GM06990 (cell line): Measurements from ENCODE around the gene MEGF11.

Experiments used
- DNase-seq: peaks from one replicate; pipeline ENCODE4 v3.0.0-alpha.2; 2011; ENCODE audit not compliant: insufficient read length; ENCODE audit errors: extremely low read depth
- H3K27me3 ChIP-seq: replicated peaks from 2 replicates; pipeline ENCODE4 v1.6.0; 2011; ENCODE audit warnings: low read length; ENCODE audit not compliant: control insufficient read depth, insufficient read depth
- H3K36me3 ChIP-seq: 2 replicates; pipeline ENCODE4 v1.5.1; 2011; ENCODE audit warnings: low read length; ENCODE audit not compliant: control insufficient read depth, insufficient read depth
- H3K4me3 ChIP-seq: replicated peaks from 2 replicates; pipeline ENCODE4 v1.5.1; 2011; ENCODE audit warnings: low read depth, mild to moderate bottlenecking, control low read depth, low read length
- CTCF ChIP-seq: IDR thresholded peaks from 2 replicates; pipeline ENCODE4 v1.5.1; 2011; ENCODE audit warnings: low read length, control low read depth, mild to moderate bottlenecking, inconsistent platforms; ENCODE audit not compliant: insufficient read depth, poor library complexity, severe bottlenecking

MEGF11 gene

GRCh38 chr15:66075947-66076346, 177.6 kb downstream of the MEGF11 start:
- Histone ChIP-seq H3K27me3 (no peaks in the 10 kb centered on the region; the same call in none of the 2 replicates), H3K36me3 (no peaks in the 10 kb centered on the region), H3K4me3 (no peak overlapping the region)
- DNase-seq = no peak
- TF ChIP-seq CTCF = no peak

- TF ChIP-seq CTCF = no peak
- no peak for DNase-seq
- H3K4me3 ChIP-seq = no peak overlapping the region
- no peaks in the 10 kb centered on the region; the same call in 1 of the 2 replicates for H3K27me3 ChIP-seq
- H3K36me3 ChIP-seq = no peaks in the 10 kb centered on the region
These were observed 180.8 kb downstream of the MEGF11 start for GRCh38 chr15:66072616-66073361.

- no peak for TF ChIP-seq CTCF
- Histone ChIP-seq H3K36me3 (no peaks in the 10 kb centered on the region), H3K27me3 (no peaks in the 10 kb centered on the region; the same call in 1 of the 2 replicates), H3K4me3 (no peak overlapping the region)
- no peak for DNase-seq
These were observed 181.6 kb downstream of the MEGF11 start for GRCh38 chr15:66071921-66072295.

- DNase-seq = no peak
- Histone ChIP-seq H3K4me3 (no peak overlapping the region), H3K27me3 (no peaks in the 10 kb centered on the region; the same call in none of the 2 replicates), H3K36me3 (no peaks in the 10 kb centered on the region)
- no peak for TF ChIP-seq CTCF
These were observed 182.2 kb downstream of the MEGF11 start for GRCh38 chr15:66071160-66071920.

GRCh38 chr15:66070220-66070934, 183.2 kb downstream of the MEGF11 start:
- no peak for TF ChIP-seq CTCF
- DNase-seq = no peak
- Histone ChIP-seq H3K4me3 (no peak overlapping the region), H3K36me3 (no peaks in the 10 kb centered on the region), H3K27me3 (no peaks in the 10 kb centered on the region; the same call in none of the 2 replicates)
